RWPE1 (cell line): ENCODE results near the gene GP9.

Source experiments
- CTCF ChIA-PET: fragments of 350-600 bp; sonication (Branson Sonifier 250); formaldehyde crosslinking; extraction: SDS; loops from one replicate; lab custom pipeline; 2021; lab: Yijun Ruan, JAX
- POLR2A ChIA-PET: fragments of 400-600 bp; formaldehyde crosslinking; extraction: SDS; loops from one replicate; lab custom pipeline; 2020; ENCODE audit warnings: antibody characterized with exemption; ENCODE audit not compliant: low non-redundant PET; lab: Yijun Ruan, JAX
- DNase-seq: peaks from one replicate; pipeline ENCODE4 v3.0.0; 2012; ENCODE audit warnings: low spot score
- H3K27ac ChIP-seq: fragments of 450-650 bp; 2 replicates; pipeline ENCODE4 v1.5.1; 2017
- CTCF ChIP-seq: fragments of 450-650 bp; conservative IDR thresholded peaks from 2 replicates; pipeline ENCODE4 v1.5.1; 2017; ENCODE audit warnings: low read depth, mild to moderate bottlenecking

GP9 gene

DNA sequence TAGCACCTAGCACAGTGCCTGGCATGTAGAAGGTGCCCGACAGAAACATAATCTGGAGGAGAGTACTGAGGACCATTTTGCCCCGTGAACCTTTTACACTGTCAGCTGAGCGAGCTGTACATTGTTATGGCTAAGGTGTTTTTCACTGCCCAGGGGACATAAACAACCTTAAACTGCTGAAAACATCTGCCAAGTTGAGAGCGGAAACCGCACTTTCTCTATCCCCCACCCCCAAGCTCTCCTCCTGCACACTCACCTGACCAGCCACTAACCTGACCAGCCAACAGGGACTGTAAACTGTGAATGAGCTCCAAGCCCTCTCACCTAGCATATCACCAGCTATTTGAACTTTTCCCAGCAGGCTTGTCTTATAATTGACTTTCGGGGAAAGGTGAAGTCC is 43.5 kb downstream of the GP9 start:
- CTCF ChIA-PET = interaction anchor here (0.7 kb wide), 1 partner anchor 259 kb away, joined by 6 read pairs; no protein-coding TSS in a partner anchor
- H3K27ac ChIP-seq = no peak overlapping the region
- POLR2A ChIA-PET = no interaction called here
- DNase-seq = no peak
- no peak for TF ChIP-seq CTCF

GRCh38 chr3:129104498-129105079 is 44.0 kb downstream of the GP9 start:
- H3K27ac ChIP-seq = no peak overlapping the region
- ChIA-PET CTCF (interaction anchor here (0.7 kb wide), 1 partner anchor 259 kb away, joined by 6 read pairs; no protein-coding TSS in a partner anchor), POLR2A (no interaction called here)
- no peak for DNase-seq
- no peak for TF ChIP-seq CTCF

DNA sequence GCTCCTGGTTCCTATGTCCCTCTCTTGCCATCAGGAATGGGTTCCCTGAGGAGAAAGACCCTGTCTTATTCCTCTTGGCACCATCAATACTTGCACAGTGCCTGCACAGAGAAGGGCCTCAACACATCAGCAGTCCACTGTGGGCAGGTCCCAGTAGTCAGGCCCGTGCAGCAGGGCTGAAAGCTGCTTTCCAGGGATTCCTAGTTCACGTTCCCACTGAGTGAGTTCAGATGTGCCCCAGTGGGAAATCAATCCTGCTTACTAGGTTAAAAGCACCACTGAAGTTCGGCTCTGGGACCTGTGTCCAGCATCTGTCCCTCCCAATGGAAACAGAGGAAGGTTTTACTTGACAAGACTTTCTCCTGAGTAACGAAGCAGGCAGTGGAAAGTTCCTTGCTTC is 45.3 kb downstream of the GP9 start:
- no peak for DNase-seq
- ChIA-PET POLR2A (no interaction called here), CTCF (interaction anchor here (0.6 to 0.7 kb wide), 3 partner anchors 52 to 331 kb away, joined by 3 to 6 read pairs (median 4); no protein-coding TSS in a partner anchor)
- no peak overlapping the region for H3K27ac ChIP-seq
- no peak for TF ChIP-seq CTCF

DNA sequence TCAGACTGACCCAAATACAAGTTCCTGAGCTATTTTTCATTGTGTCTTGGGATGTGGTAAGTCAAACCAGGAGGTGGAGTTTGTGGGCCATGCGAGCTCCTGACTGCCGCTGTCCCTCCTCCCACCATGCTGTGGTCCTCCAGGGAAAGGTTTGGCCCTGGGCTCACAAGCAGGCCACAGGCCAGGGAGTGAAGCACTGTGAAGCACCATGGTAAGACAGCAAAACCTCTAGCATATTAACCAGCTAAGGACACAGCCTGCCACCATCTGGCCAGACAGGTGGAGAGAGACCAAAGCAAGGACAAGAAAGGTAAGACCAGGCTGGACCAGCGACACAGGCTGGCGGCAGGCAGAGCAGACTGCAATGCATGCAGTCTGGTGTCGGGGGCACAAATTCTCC is 45.7 kb downstream of the GP9 start:
- ChIA-PET CTCF (interaction anchor here (0.6 to 0.7 kb wide), 5 partner anchors 22 to 332 kb away, joined by 3 to 6 read pairs (median 3); no protein-coding TSS in a partner anchor), POLR2A (no interaction called here)
- DNase-seq = no peak
- TF ChIP-seq CTCF = no peak
- H3K27ac ChIP-seq = no peak overlapping the region

GRCh38 chr3:129106866-129107565 is 46.4 kb downstream of the GP9 start:
- CTCF ChIA-PET = interaction anchor here (0.6 to 0.7 kb wide), 2 partner anchors 23 to 136 kb away, joined by 3 read pairs; no protein-coding TSS in a partner anchor

More at GRCh38 chr3:129106866-129107565, 46.4 kb downstream of the GP9 start:
- no peak for TF ChIP-seq CTCF
- no peak for DNase-seq
- POLR2A ChIA-PET = no interaction called here
- H3K27ac ChIP-seq = no peak overlapping the region
